ENCODE data around the gene FUT3.

The FUT3 gene

GRCh38 chr19:5851302-5851701 lies at the start of gene FUT3:
Gene FUT3 (minus strand): TSS chr19:5851449.
- no peak within 1 kb of the TSS for H3K4me3 Mint-ChIP-seq
- no peaks in the 10 kb centered on the region for H3K9me3 Mint-ChIP-seq
- no peak for DNase-seq
- no peak within 1 kb of the TSS for H3K27ac Mint-ChIP-seq
- H3K36me3 Mint-ChIP-seq (ENCODE audit: low read depth) = no peaks in the 10 kb centered on the region
- ATAC-seq = no peak
- no peaks in the 10 kb centered on the region for H3K27me3 Mint-ChIP-seq
- H3K4me1 Mint-ChIP-seq = no peaks in the 10 kb centered on the region

GRCh38 chr19:5900976-5901375 lies 49.7 kb upstream of the FUT3 start:
- Mint-ChIP-seq H3K27ac (peak overlapping the region; percentile 62), H3K36me3 (ENCODE audit: low read depth) (peaks cover 11% of the 10 kb centered on the region), H3K9me3 (no peaks in the 10 kb centered on the region), H3K27me3 (no peaks in the 10 kb centered on the region), H3K4me1 (peaks cover 36% of the 10 kb centered on the region), H3K4me3 (no peak overlapping the region)
- DNase-seq (no peak), ATAC-seq (no peak)

- Mint-ChIP-seq H3K4me3 (no peak overlapping the region), H3K9me3 (no peaks in the 10 kb centered on the region), H3K36me3 (ENCODE audit: low read depth) (peaks cover 11% of the 10 kb centered on the region), H3K4me1 (peaks cover 32% of the 10 kb centered on the region), H3K27me3 (no peaks in the 10 kb centered on the region), H3K27ac (no peak overlapping the region)
- ATAC-seq = no peak
- no peak for DNase-seq
Measured at GRCh38 chr19:5899728-5900526, 48.7 kb upstream of the FUT3 start.

GRCh38 chr19:5897189-5897969 lies 46.1 kb upstream of the FUT3 start:
- DNase-seq (no peak), ATAC-seq (no peak)
- Mint-ChIP-seq H3K27me3 (no peaks in the 10 kb centered on the region), H3K4me3 (no peak overlapping the region), H3K9me3 (no peaks in the 10 kb centered on the region), H3K4me1 (peaks cover 16% of the 10 kb centered on the region), H3K36me3 (ENCODE audit: low read depth) (peaks cover 9% of the 10 kb centered on the region), H3K27ac (no peak overlapping the region)

GRCh38 chr19:5896365-5897076 lies 45.3 kb upstream of the FUT3 start:
- H3K9me3 Mint-ChIP-seq = no peaks in the 10 kb centered on the region
- peaks cover 9% of the 10 kb centered on the region for H3K36me3 Mint-ChIP-seq (ENCODE audit: low read depth)

GRCh38 chr19:5895890-5896289 lies 44.6 kb upstream of the FUT3 start:
- Mint-ChIP-seq H3K27ac (no peak overlapping the region), H3K36me3 (ENCODE audit: low read depth) (peaks cover 4% of the 10 kb centered on the region), H3K27me3 (no peaks in the 10 kb centered on the region), H3K4me3 (no peak overlapping the region), H3K4me1 (peaks cover 8% of the 10 kb centered on the region), H3K9me3 (no peaks in the 10 kb centered on the region)
- ATAC-seq = no peak
- no peak for DNase-seq

More at GRCh38 chr19:5896365-5897076, 45.3 kb upstream of the FUT3 start:
- DNase-seq = no peak
- Mint-ChIP-seq H3K27ac (no peak overlapping the region), H3K4me1 (peaks cover 14% of the 10 kb centered on the region), H3K4me3 (no peak overlapping the region), H3K27me3 (no peaks in the 10 kb centered on the region)
- ATAC-seq = no peak

GRCh38 chr19:5895409-5895808 lies 44.2 kb upstream of the FUT3 start:
- Mint-ChIP-seq H3K4me1 (peaks cover 7% of the 10 kb centered on the region), H3K36me3 (ENCODE audit: low read depth) (peaks cover 4% of the 10 kb centered on the region), H3K27me3 (no peaks in the 10 kb centered on the region), H3K27ac (no peak overlapping the region), H3K9me3 (no peaks in the 10 kb centered on the region), H3K4me3 (no peak overlapping the region)
- no peak for ATAC-seq
- no peak for DNase-seq

GRCh38 chr19:5894704-5895349 lies 43.6 kb upstream of the FUT3 start:
- Mint-ChIP-seq H3K27me3 (peaks cover 3% of the 10 kb centered on the region), H3K4me3 (no peak overlapping the region), H3K36me3 (ENCODE audit: low read depth) (peaks cover under 1% of the 10 kb centered on the region), H3K27ac (no peak overlapping the region), H3K4me1 (peaks cover 4% of the 10 kb centered on the region), H3K9me3 (no peaks in the 10 kb centered on the region)
- DNase-seq (no peak), ATAC-seq (no peak)

- Mint-ChIP-seq H3K36me3 (ENCODE audit: low read depth) (no peaks in the 10 kb centered on the region), H3K9me3 (no peaks in the 10 kb centered on the region), H3K4me1 (peaks cover 4% of the 10 kb centered on the region), H3K27ac (no peak overlapping the region), H3K27me3 (peaks cover 9% of the 10 kb centered on the region), H3K4me3 (no peak overlapping the region)
- DNase-seq = no peak
- ATAC-seq = no peak
Measured at GRCh38 chr19:5893907-5894703, 42.9 kb upstream of the FUT3 start.

GRCh38 chr19:5893296-5893903 lies 42.2 kb upstream of the FUT3 start:
- ATAC-seq (no peak), DNase-seq (no peak)
- peaks cover 4% of the 10 kb centered on the region for H3K4me1 Mint-ChIP-seq
- H3K27ac Mint-ChIP-seq = no peak overlapping the region
- H3K4me3 Mint-ChIP-seq = no peak overlapping the region
- H3K27me3 Mint-ChIP-seq = peaks cover 10% of the 10 kb centered on the region
- H3K9me3 Mint-ChIP-seq = no peaks in the 10 kb centered on the region
- H3K36me3 Mint-ChIP-seq (ENCODE audit: low read depth) = no peaks in the 10 kb centered on the region

GRCh38 chr19:5892772-5893275 lies 41.6 kb upstream of the FUT3 start:
- H3K36me3 Mint-ChIP-seq (ENCODE audit: low read depth) = no peaks in the 10 kb centered on the region

GRCh38 chr19:5891938-5892771 lies 40.9 kb upstream of the FUT3 start:
- DNase-seq (peak; percentile 35), ATAC-seq (peak; percentile 35)
- peaks cover 4% of the 10 kb centered on the region for H3K4me1 Mint-ChIP-seq

More at GRCh38 chr19:5892772-5893275, 41.6 kb upstream of the FUT3 start:
- ATAC-seq (no peak), DNase-seq (no peak)
- peaks cover 13% of the 10 kb centered on the region for H3K27me3 Mint-ChIP-seq
- no peaks in the 10 kb centered on the region for H3K9me3 Mint-ChIP-seq
- H3K4me3 Mint-ChIP-seq = no peak overlapping the region
- peaks cover 4% of the 10 kb centered on the region for H3K4me1 Mint-ChIP-seq
- no peak overlapping the region for H3K27ac Mint-ChIP-seq

More at GRCh38 chr19:5891938-5892771, 40.9 kb upstream of the FUT3 start:
- H3K27me3 Mint-ChIP-seq = peaks cover 13% of the 10 kb centered on the region
- no peak overlapping the region for H3K4me3 Mint-ChIP-seq
- H3K36me3 Mint-ChIP-seq (ENCODE audit: low read depth) = no peaks in the 10 kb centered on the region
- H3K9me3 Mint-ChIP-seq = no peaks in the 10 kb centered on the region
- H3K27ac Mint-ChIP-seq = no peak overlapping the region
